Fibroblast of upper back skin (primary cell): Measurements from ENCODE around the gene DGLUCY.
"Not testable (repeated sequence)": the region's sequence is repeated elsewhere in the genome, so short reads cannot be mapped to it uniquely, and the experiment has no call there.

Source experiments
- DNase-seq: peaks from one replicate; pipeline ENCODE4 v3.0.0-alpha.2; 2013

Gene DGLUCY

DNA sequence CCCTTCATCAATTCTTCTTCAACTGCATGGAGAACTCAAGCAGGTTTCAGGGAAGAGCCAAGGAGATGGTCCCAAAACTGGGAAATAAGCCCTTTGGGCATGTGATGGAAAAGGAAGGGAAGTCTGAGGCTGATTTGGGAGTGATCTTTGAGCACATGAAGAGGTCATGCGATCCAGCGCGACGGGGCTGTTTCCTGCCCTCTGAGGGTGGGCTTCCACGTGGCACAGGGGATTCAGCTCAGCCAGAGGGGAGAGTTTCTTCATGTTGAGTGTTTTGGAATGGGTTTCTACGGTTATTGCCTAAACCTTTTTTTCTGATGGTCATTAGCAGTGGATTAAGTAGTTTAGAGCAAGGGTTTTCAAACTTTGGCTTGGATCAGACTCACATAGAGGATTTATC is 100.4 kb downstream of the DGLUCY start:
- no peak for DNase-seq

- no peak for DNase-seq
These were observed 101.5 kb downstream of the DGLUCY start for GRCh38 chr14:91215381-91215780.

DNA sequence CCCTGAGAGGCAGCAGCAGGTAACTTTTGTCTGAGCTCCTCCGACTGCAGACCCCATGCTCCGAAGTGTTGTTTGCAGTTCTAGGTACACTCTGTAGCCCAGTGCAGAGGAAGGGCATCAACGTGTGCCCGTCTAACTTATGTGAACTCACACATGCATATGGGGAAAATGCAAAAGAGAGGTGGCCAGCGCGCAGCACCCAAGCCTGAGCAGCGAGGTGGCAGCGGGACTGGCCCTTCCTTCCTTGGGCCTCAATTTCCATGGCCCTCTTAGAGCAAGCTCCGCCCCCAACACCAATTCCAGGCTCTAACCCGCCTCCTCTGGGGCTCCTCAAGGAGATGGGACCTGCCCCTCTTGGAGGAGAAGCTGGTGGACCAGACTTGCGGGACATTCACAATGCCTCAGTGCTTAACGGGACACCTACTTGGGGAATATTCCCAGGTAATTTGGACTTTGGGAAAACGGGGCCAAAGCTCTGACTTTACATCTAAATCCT is 102.9 kb downstream of the DGLUCY start:
- no peak for DNase-seq

- no peak for DNase-seq
These were observed 104.1 kb downstream of the DGLUCY start for GRCh38 chr14:91218014-91218413.

DNA sequence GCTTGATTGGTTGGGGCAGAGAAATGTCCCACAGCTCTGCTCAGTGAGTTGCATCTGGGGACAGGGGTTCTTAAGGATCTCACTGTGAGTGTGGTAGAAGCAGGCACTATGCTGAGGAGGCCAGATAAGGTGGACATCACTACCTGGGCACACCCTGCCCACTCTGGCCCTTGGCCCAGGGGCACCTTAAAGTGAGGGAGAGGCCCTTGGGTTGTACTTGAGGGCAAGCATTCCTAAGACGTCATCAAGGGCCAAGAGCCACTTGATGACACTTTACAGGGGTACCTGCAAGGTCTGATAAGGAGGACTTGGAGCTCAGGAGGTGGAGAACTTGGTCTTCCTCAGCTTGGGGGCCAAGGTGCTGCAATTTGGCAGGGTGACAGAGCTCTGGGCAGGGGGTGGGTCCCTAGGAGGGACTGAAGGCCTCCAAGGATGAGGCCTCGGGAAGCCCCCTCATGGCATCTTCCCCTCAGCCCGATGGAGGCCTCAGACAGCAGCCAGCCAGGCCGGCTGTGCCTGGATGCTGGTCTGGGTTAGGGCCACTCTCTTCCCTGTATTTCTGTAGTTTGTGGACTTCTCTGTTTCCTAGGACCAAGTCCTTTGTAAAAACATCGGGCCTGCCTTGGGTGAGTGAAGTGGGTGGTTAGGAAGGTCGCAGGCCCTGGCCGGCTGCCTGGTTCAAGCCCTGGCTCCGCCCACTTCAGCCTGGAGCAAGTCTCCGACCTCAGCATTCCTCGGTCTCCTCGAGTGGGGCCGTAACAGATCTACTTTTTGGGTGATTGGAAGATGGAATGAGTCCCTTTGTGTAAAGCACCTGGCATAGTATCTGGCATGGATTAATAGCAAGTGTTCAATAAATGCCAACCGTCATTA is 105.9 kb downstream of the DGLUCY start:
- DNase-seq: no peak

GRCh38 chr14:91220581-91221000 is 106.7 kb downstream of the DGLUCY start:
- no peak for DNase-seq

DNA sequence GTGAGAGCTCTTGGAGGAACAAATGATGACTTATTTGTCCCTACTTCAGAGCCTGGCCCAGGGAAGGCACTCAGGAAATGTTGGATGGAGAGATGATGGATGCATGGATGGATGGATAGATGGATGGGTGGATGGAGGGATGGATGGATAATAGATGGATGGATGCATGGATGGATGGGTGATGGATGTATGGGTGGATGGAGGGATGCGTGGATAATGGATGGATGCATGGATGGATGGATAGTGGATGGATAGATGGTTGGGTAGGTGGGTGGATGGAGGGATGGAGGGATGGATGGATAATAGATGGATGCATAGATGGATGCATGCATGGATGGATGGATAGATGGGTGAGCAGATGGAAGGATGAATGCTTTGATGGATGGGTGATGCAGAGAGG is 107.4 kb downstream of the DGLUCY start:
- no peak for DNase-seq

- DNase-seq: no peak
These were observed 109.3 kb downstream of the DGLUCY start for GRCh38 chr14:91223028-91223783.

- DNase-seq: no peak
These were observed 111.2 kb downstream of the DGLUCY start for GRCh38 chr14:91225025-91225424.

DNA sequence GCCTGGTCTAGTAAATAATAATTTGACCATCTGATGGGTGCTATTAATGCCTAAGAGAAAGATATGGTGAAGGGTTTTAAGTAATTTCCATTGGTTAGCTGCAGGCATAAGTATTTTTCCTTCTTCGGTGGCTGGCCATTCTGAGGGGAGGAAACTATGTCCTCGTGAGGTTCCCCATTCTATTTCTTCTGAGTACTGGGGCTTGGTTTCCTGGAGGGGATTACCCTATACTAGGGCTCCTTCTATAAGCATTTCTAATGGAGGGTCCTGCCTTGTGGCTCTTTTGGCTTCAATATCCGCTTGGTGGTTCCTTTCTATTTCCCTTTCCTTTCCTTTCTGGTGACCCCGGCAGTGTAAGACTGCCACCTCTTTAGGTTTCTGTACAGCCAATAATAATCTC is 112.5 kb downstream of the DGLUCY start:
- not testable (repeated sequence) for DNase-seq

DNA sequence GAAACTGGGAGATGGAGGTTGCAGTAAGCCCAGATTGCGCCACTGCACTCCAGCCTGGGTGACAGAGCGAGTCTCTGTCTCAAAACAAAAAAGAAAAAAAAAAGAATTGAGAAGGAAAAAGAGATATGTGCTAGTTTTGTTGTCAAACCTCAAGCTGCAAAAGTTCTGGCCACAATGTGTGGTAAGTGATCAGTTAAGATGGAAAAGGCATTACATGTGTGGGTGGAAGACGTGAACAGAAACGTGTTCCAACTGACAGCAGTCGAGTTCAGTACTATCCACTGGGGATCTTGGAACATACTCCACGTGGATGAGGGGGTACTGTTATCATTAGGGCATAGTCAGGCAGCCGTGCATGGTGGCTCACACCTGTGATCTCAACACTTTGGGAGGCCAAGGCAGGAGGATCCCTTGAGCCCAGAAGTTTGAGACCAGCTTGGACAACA is 113.3 kb downstream of the DGLUCY start:
- DNase-seq: no peak

GRCh38 chr14:91228112-91229004 is 114.5 kb downstream of the DGLUCY start:
- peak; percentile 44 for DNase-seq

- DNase-seq: no peak
These were observed 115.1 kb downstream of the DGLUCY start for GRCh38 chr14:91229005-91229382.

DNA sequence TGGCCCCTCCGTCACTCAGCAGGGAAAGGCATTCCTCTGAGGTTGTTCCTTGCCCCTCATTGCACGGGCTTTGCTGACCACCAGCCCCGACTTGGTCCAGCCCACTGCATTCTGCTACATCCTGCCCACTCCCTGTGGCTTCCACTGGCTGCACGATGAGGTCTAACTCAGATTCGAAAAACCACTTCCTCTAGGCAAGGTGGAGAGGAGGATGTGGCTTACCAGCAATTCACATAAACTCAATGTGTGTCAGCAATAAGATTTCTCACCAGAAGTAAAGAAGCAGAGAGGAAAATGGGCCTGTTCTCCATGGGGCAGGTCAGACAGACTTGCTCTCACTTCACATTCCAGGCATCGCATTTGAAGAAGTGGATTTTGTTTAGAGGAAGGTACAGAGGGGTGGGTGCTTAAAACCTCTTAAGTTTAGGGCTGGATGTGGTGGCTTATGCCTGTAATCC is 115.9 kb downstream of the DGLUCY start:
- DNase-seq: peak; percentile 73

- DNase-seq: peak; percentile 14
These were observed 116.6 kb downstream of the DGLUCY start for GRCh38 chr14:91230397-91231035.

DNA sequence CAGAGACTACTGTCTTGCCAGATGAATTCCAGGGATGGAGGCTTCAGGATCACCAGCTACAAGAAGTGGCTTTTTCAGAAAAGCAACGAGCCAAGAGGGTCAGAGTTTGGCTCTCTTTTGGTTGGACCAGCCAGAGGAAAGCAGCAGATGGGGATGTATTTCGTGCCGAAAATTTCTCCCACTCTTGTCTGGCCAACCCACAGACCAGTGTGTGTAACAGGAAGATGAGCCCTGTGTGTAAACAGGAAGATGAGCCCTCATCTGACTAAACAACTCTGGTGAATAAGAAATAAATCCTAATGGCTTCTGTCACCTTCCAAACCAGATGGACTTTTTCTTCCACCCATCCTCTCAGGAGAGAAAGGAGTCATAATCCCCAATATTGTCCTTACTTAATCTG is 117.6 kb downstream of the DGLUCY start:
- no peak for DNase-seq

DNA sequence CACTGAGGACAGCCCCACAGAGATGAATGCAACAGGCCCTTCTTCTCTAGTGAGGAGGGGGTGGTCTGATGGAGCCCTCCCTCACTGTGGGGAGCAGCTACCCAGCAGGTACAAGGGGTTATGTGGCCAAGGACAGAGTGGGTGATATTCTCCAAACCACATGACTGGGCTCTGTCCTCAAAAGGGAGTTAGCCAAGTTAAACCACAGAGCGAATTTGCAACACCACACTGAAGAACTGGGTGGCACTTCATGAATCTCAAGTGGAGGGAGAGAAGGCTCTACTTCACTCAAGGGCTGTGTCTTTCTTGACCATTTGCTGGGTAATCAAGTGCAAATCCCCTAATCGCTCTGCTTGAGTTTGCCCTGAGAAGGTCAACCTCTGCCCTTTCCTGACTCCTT is 118.2 kb downstream of the DGLUCY start:
- no peak for DNase-seq

GRCh38 chr14:91232603-91233002 is 118.7 kb downstream of the DGLUCY start:
- DNase-seq: no peak

DNA sequence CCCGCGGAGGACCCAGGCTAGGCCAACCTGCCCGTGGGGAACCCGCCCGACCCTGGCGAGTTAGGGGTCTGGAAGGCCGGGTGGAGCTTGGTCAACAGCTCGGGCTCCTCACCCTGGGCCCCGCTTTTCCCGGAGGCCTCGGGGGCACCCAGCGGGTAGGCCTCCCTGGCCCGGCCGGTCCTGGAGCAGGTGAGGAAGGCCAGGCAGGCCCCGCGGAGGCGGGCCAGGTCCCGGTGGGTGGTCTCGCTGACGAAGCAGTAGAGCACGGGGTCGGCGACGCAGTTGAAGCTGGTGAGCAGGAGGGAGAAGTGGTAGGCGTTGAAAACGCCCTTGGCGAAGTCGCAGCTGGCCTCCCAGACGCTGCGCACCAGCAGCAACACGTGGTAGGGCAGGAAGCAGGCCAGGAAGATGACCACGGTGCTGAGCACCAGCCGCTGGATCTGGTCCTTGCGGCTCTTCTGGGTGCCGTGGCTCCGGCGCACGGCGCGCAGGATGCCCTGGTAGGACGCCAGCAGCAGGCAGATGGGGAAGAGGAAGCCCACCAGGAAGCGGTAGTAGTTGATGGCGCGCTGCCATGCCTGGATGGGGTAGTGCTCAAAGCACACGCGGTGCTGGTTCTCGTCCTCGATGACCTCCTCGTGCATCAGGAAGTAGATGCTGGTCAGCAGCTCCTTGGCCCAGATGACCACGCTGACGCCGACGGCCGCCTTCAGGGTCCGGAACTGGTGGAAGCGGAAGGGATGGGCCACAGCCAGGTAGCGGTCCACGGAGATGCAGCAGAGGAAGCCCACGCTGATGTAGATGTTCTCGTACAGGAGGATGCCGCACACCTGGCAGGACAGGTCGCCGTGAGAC is 120.3 kb downstream of the DGLUCY start:
- no peak for DNase-seq

- no peak for DNase-seq
These were observed 120.9 kb downstream of the DGLUCY start for GRCh38 chr14:91234791-91235114.

GRCh38 chr14:91235841-91236240 is 122.0 kb downstream of the DGLUCY start:
- DNase-seq: no peak
